ENCODE results near the gene THAP6.

Gene THAP6

GRCh38 chr4:75545526-75545925, 31.3 kb downstream of the THAP6 start:
- Histone ChIP-seq H3K27ac (ENCODE audit: low read length) (no peak overlapping the region), H3K27me3 (ENCODE audit: control insufficient read depth in 1 of 2, insufficient read depth in 2 of 2, low read length in 2 of 2) (no peaks in the 10 kb centered on the region), H3K4me3 (ENCODE audit: low read length in 2 of 2) (no peak overlapping the region), H3K4me1 (ENCODE audit: control insufficient read depth, insufficient read depth, low read length) (no peaks in the 10 kb centered on the region), H3K9ac (ENCODE audit: low read length in 2 of 2) (no peak overlapping the region), H3K9me3 (ENCODE audit: control insufficient read depth in 2 of 2, low read length in 2 of 2) (no peaks in the 10 kb centered on the region), H3K36me3 (ENCODE audit: control insufficient read depth in 2 of 2, insufficient read depth in 2 of 2, low read length in 2 of 2) (peaks cover 3 to 8% of the 10 kb centered on the region in 2 donors)

- no peak overlapping the region for H3K9ac ChIP-seq (ENCODE audit: low read length in 2 of 2)
- H3K36me3 ChIP-seq (ENCODE audit: control insufficient read depth in 2 of 2, insufficient read depth in 2 of 2, low read length in 2 of 2), result peaks cover 2 to 8% of the 10 kb centered on the region in 2 donors
- H3K27ac ChIP-seq (ENCODE audit: low read length), result no peak overlapping the region
- H3K27me3 ChIP-seq (ENCODE audit: control insufficient read depth in 1 of 2, insufficient read depth in 2 of 2, low read length in 2 of 2), result no peaks in the 10 kb centered on the region
- no peak overlapping the region for H3K4me3 ChIP-seq (ENCODE audit: low read length in 2 of 2)
- H3K9me3 ChIP-seq (ENCODE audit: control insufficient read depth in 2 of 2, low read length in 2 of 2), result no peaks in the 10 kb centered on the region
- no peaks in the 10 kb centered on the region for H3K4me1 ChIP-seq (ENCODE audit: control insufficient read depth, insufficient read depth, low read length)
These were observed 33.5 kb downstream of the THAP6 start for GRCh38 chr4:75547647-75548387.

DNA sequence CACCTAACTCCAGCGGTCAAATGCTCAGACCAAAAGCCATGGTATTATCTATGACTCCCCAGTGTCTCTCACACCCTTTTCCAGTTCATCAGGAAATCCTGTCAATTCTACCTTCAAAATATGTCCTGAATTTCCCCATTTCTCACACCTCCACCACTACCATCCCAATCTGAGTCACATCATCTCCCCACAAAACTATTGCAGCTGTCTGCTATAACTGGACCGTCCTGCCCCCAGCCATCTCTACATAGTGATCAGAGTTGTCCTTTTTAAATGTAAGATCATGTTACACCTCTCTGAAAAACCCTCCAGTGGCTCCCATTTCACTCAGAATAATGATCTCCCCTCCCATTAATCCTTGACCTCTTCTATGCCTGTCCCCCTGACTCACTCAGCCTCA, 34.7 kb downstream of the THAP6 start:
- no peak overlapping the region for H3K27ac ChIP-seq (ENCODE audit: low read length)
- H3K4me3 ChIP-seq (ENCODE audit: low read length in 2 of 2), result no peak overlapping the region
- H3K27me3 ChIP-seq (ENCODE audit: control insufficient read depth in 1 of 2, insufficient read depth in 2 of 2, low read length in 2 of 2), result no peaks in the 10 kb centered on the region
- peaks cover 0 to 6% of the 10 kb centered on the region in 2 donors for H3K36me3 ChIP-seq (ENCODE audit: control insufficient read depth in 2 of 2, insufficient read depth in 2 of 2, low read length in 2 of 2)
- H3K9ac ChIP-seq (ENCODE audit: low read length in 2 of 2), result no peak overlapping the region
- H3K4me1 ChIP-seq (ENCODE audit: control insufficient read depth, insufficient read depth, low read length), result no peaks in the 10 kb centered on the region
- no peaks in the 10 kb centered on the region for H3K9me3 ChIP-seq (ENCODE audit: control insufficient read depth in 2 of 2, low read length in 2 of 2)

DNA sequence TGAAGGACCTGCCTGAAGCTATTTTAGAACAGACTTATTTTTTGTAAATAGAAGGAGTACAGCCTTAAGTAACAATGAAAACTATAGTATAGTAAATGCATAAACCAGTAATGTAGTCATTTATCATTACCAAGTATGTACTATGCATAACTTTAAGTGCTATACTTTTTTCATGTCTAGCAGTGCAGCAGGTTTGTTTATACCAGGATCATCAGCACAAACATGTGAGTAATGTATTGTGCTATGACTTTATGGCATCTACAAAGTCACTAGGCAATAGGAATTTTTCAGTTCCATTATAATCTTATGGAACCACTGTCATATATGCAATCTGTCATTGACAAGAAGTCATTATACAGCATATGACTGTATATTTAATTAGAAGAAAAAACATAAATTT, 38.2 kb downstream of the THAP6 start:
- Histone ChIP-seq H3K27ac (ENCODE audit: low read length) (no peak overlapping the region), H3K4me1 (ENCODE audit: control insufficient read depth, insufficient read depth, low read length) (no peaks in the 10 kb centered on the region), H3K36me3 (ENCODE audit: control insufficient read depth in 2 of 2, insufficient read depth in 2 of 2, low read length in 2 of 2) (no peaks in the 10 kb centered on the region), H3K9me3 (ENCODE audit: control insufficient read depth in 2 of 2, low read length in 2 of 2) (no peaks in the 10 kb centered on the region), H3K9ac (ENCODE audit: low read length in 2 of 2) (no peak overlapping the region), H3K27me3 (ENCODE audit: control insufficient read depth in 1 of 2, insufficient read depth in 2 of 2, low read length in 2 of 2) (peaks cover 0 to 2% of the 10 kb centered on the region in 2 donors), H3K4me3 (ENCODE audit: low read length in 2 of 2) (no peak overlapping the region)

- Histone ChIP-seq H3K9ac (ENCODE audit: low read length in 2 of 2) (no peak within 1 kb of the TSS), H3K4me1 (ENCODE audit: control insufficient read depth, insufficient read depth, low read length) (no peaks in the 10 kb centered on the region), H3K9me3 (ENCODE audit: control insufficient read depth in 2 of 2, low read length in 2 of 2) (no peaks in the 10 kb centered on the region), H3K27me3 (ENCODE audit: control insufficient read depth in 1 of 2, insufficient read depth in 2 of 2, low read length in 2 of 2) (peaks cover 0 to 2% of the 10 kb centered on the region in 2 donors), H3K4me3 (ENCODE audit: low read length in 2 of 2) (no peak within 1 kb of the TSS), H3K27ac (ENCODE audit: low read length) (no peak within 1 kb of the TSS), H3K36me3 (ENCODE audit: control insufficient read depth in 2 of 2, insufficient read depth in 2 of 2, low read length in 2 of 2) (no peaks in the 10 kb centered on the region)
These were observed 41.3 kb downstream of the THAP6 start, which contains the start of gene ODAPH for GRCh38 chr4:75555294-75556164. Gene ODAPH (plus strand): TSS chr4:75556066. CDS start chr4:75556083, 17 bp downstream.

GRCh38 chr4:75557696-75558095, 43.4 kb downstream of the THAP6 start:
- Histone ChIP-seq H3K4me1 (ENCODE audit: control insufficient read depth, insufficient read depth, low read length) (no peaks in the 10 kb centered on the region), H3K4me3 (ENCODE audit: low read length in 2 of 2) (no peak overlapping the region), H3K27ac (ENCODE audit: low read length) (no peak overlapping the region), H3K9ac (ENCODE audit: low read length in 2 of 2) (no peak overlapping the region), H3K9me3 (ENCODE audit: control insufficient read depth in 2 of 2, low read length in 2 of 2) (no peaks in the 10 kb centered on the region), H3K27me3 (ENCODE audit: control insufficient read depth in 1 of 2, insufficient read depth in 2 of 2, low read length in 2 of 2) (peaks cover 0 to 2% of the 10 kb centered on the region in 2 donors), H3K36me3 (ENCODE audit: control insufficient read depth in 2 of 2, insufficient read depth in 2 of 2, low read length in 2 of 2) (no peaks in the 10 kb centered on the region)

DNA sequence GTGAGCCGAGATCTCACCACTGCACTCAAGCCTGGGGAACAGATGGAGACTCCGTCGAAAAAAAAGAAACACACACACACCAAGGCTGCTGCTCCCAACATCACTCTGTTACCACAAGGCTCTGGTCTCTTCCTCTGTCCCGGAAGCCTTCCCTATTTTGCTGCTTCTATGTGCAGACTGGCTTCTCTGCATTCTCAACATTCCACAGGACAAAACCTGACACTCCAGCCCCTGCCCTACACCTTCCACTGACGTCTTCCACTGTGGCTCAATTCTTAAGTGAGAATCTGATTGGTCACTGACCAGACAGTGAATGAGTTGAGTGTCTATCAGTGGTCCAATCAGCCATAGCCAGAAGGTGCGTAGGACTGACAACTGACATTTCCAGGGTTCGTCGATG, 47.5 kb downstream of the THAP6 start:
- Histone ChIP-seq H3K27ac (ENCODE audit: low read length) (no peak overlapping the region), H3K9me3 (ENCODE audit: control insufficient read depth in 2 of 2, low read length in 2 of 2) (no peaks in the 10 kb centered on the region), H3K36me3 (ENCODE audit: control insufficient read depth in 2 of 2, insufficient read depth in 2 of 2, low read length in 2 of 2) (no peaks in the 10 kb centered on the region), H3K4me1 (ENCODE audit: control insufficient read depth, insufficient read depth, low read length) (no peaks in the 10 kb centered on the region), H3K27me3 (ENCODE audit: control insufficient read depth in 1 of 2, insufficient read depth in 2 of 2, low read length in 2 of 2) (peaks cover 0 to 2% of the 10 kb centered on the region in 2 donors), H3K4me3 (ENCODE audit: low read length in 2 of 2) (no peak overlapping the region), H3K9ac (ENCODE audit: low read length in 2 of 2) (no peak overlapping the region)

GRCh38 chr4:75564023-75564422, 49.8 kb downstream of the THAP6 start:
- Histone ChIP-seq H3K9me3 (ENCODE audit: control insufficient read depth in 2 of 2, low read length in 2 of 2) (no peaks in the 10 kb centered on the region), H3K4me1 (ENCODE audit: control insufficient read depth, insufficient read depth, low read length) (no peaks in the 10 kb centered on the region), H3K27ac (ENCODE audit: low read length) (no peak overlapping the region), H3K36me3 (ENCODE audit: control insufficient read depth in 2 of 2, insufficient read depth in 2 of 2, low read length in 2 of 2) (no peaks in the 10 kb centered on the region), H3K27me3 (ENCODE audit: control insufficient read depth in 1 of 2, insufficient read depth in 2 of 2, low read length in 2 of 2) (peaks cover 5 to 6% of the 10 kb centered on the region in 2 donors), H3K9ac (ENCODE audit: low read length in 2 of 2) (no peak overlapping the region), H3K4me3 (ENCODE audit: low read length in 2 of 2) (no peak overlapping the region)

DNA sequence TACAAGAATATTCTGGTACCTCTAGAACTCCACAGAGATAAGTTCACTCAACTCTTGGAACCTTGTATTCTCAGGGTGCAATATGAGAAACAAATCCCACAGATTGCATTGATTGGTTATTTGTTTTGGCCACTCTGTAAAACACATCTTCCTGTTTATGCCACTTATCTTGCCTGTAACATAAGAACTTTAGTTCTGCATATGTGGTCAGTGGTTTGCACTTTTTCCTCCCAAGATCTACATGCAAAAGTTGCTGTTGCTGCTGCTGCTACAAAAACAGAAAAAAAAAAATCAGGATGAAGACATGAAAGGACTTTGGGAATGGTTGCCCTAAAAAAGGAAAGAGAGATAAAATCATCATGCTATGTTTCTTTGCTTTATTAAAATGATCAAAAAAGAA, 51.2 kb downstream of the THAP6 start:
- H3K4me1 ChIP-seq (ENCODE audit: control insufficient read depth, insufficient read depth, low read length), result no peaks in the 10 kb centered on the region

DNA sequence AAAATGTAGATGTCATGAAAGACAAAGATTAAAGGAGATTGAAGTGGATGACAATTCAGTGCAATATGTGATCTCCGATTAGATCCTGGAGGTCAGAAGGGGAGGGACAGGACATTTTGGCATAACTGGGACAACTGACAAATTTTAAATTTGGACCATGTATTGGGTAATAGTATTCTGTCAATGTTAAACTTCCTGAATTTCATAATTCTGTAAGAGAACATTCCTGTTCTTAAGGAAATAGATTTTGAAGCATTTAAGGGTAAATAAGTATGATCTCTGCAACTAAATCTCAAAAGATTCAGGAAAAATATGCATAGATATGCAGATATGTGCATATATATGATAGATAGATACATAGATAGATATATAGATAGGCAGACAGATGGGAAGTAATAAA, 52.6 kb downstream of the THAP6 start:
- Histone ChIP-seq H3K36me3 (ENCODE audit: control insufficient read depth in 2 of 2, insufficient read depth in 2 of 2, low read length in 2 of 2) (no peaks in the 10 kb centered on the region), H3K4me3 (ENCODE audit: low read length in 2 of 2) (no peak overlapping the region), H3K4me1 (ENCODE audit: control insufficient read depth, insufficient read depth, low read length) (no peaks in the 10 kb centered on the region), H3K27me3 (ENCODE audit: control insufficient read depth in 1 of 2, insufficient read depth in 2 of 2, low read length in 2 of 2) (peaks cover 5 to 6% of the 10 kb centered on the region in 2 donors), H3K9ac (ENCODE audit: low read length in 2 of 2) (no peak overlapping the region), H3K27ac (ENCODE audit: low read length) (no peak overlapping the region), H3K9me3 (ENCODE audit: control insufficient read depth in 2 of 2, low read length in 2 of 2) (no peaks in the 10 kb centered on the region)

More for the DNA sequence above, 51.2 kb downstream of the THAP6 start:
- Histone ChIP-seq H3K4me3 (ENCODE audit: low read length in 2 of 2) (no peak overlapping the region), H3K27me3 (ENCODE audit: control insufficient read depth in 1 of 2, insufficient read depth in 2 of 2, low read length in 2 of 2) (peaks cover 5 to 6% of the 10 kb centered on the region in 2 donors), H3K36me3 (ENCODE audit: control insufficient read depth in 2 of 2, insufficient read depth in 2 of 2, low read length in 2 of 2) (no peaks in the 10 kb centered on the region), H3K9ac (ENCODE audit: low read length in 2 of 2) (no peak overlapping the region), H3K27ac (ENCODE audit: low read length) (no peak overlapping the region), H3K9me3 (ENCODE audit: control insufficient read depth in 2 of 2, low read length in 2 of 2) (no peaks in the 10 kb centered on the region)

Data from stomach smooth muscle (tissue), 2 donors.